GM12801 (cell line): ENCODE measurements around the gene CPNE9.

Source experiments
- TF ChIP-seq, protein P1 (sequence below): IDR thresholded peaks from one replicate; pipeline ENCODE4 v1.5.1; 2011; ENCODE audit warnings: control low read depth; ENCODE audit not compliant: insufficient read length; ENCODE audit errors: extremely low read depth

CPNE9 gene

DNA sequence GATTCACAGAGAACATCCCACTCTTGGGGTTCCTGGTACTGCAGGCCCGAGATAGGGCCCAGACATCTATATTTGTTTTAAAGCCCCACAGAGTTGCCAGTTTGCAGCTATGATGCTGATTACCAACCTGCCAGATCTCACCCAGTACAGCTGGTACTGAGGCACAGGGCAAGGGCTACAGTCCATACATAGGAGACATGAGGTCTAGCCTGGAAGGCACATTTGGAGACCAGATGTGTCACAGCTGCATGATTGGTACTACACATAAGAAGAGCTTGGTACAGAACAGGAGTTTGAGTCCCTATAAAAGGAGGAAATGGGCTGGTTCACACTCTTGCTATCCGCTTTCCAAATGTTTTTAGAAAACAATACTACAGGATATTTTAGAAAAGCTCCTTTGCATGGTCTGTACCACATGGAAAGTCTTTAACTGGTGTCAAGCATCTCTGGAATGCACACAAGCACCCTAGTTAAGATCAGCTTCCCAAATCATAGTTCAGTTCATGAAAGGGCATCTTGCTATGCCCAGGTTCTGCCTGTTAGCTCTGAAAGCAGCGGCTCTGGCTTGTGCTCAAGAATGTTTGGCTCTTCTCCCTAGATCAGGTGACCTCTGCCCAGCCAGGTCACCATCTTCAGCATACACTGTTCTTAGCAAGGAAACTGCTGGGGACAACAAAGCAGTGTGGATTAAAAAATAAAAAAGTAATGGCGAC lies 33.8 kb upstream of the CPNE9 start:
- TF ChIP-seq, protein P1, sequence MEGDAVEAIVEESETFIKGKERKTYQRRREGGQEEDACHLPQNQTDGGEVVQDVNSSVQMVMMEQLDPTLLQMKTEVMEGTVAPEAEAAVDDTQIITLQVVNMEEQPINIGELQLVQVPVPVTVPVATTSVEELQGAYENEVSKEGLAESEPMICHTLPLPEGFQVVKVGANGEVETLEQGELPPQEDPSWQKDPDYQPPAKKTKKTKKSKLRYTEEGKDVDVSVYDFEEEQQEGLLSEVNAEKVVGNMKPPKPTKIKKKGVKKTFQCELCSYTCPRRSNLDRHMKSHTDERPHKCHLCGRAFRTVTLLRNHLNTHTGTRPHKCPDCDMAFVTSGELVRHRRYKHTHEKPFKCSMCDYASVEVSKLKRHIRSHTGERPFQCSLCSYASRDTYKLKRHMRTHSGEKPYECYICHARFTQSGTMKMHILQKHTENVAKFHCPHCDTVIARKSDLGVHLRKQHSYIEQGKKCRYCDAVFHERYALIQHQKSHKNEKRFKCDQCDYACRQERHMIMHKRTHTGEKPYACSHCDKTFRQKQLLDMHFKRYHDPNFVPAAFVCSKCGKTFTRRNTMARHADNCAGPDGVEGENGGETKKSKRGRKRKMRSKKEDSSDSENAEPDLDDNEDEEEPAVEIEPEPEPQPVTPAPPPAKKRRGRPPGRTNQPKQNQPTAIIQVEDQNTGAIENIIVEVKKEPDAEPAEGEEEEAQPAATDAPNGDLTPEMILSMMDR, result no peak

- TF ChIP-seq, protein P1, result no peak
These were observed 30.6 kb upstream of the CPNE9 start for GRCh38 chr3:9673082-9673481.

GRCh38 chr3:9673752-9674151 lies 29.9 kb upstream of the CPNE9 start:
- TF ChIP-seq, protein P1, result no peak

DNA sequence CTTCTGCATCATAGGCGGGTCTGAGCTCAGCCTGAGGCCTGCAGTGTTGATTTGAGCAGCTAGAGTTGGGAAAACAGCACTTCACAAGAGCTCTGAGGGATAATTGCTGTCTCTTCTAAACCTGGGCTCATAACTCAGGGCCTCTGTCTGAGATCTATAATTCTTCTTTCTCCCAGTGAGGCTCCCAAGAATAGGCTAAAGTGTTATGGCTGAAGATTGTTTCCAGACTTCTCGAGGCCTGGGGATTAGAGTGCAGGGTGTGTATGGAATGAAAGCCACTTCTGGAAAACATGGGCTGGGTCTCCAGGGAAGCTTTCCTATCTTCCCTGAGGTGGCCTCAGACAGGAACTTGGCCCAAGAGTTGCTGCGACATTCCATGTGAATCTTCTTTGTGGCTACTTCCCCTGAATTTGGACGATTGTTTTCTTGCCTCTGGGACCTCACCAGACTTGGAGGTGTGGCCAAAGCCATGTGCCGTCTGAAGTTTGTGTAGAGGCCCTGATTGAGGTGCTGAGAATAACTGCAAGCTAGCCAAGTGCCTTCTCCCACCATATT lies 27.8 kb upstream of the CPNE9 start:
- TF ChIP-seq, protein P1, result no peak

GRCh38 chr3:9676785-9677184 lies 26.8 kb upstream of the CPNE9 start:
- TF ChIP-seq, protein P1, result no peak

DNA sequence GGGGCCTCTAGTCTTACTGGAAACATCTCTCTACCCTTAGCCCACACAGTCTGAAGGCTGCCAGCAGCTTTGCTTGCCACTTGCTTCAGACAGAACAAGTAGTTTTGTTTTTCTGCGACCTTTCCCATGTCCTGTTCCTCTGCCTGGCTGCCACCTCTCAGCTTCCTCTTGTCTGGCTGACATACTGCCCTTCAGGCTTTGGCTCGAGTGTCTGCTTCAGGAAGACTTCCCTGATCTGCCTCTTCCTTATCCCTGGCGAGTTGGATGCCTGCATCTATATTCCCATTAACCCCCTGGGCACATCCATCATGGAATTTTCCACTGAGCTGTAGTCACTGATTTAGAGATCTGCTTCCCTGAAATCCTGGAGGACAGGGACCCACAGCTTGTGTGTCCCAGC lies 25.1 kb upstream of the CPNE9 start:
- TF ChIP-seq, protein P1, result no peak

DNA sequence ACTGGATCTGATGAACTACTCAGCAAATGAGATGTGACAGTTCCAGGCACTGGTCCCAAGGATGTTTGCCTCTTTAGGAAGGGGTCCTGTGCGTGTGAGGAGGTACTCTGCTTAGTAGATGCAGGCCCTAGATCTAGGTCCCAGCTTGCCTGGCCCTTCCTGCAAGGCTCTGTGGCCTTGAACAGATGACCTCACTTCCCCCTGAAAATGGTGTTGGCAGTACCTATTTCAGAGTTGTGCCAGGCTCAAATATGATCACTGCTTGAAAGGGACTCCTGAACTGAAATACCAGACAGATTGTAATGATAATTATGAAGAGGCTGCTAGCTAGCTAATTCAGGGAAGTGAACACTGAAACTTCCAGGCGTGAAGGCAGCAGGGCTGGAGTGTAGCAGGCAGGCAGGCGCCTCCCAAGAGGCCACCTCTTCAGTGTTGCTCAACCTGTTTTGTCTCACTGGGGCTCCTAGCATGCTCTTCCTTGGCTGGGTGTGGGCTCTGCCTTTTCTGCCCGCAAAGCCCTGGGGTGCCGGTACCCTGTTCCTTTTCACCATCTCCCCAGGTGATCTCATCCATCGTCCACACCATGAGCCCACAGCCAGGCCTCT lies 24.1 kb upstream of the CPNE9 start:
- TF ChIP-seq, protein P1, result no peak
